ENCODE measurements around the gene CIB4. TPM values are rescaled to one million over a fixed set of nuclear protein-coding genes. Genes with fewer than 3 reads are reported as not detected.

Gene CIB4
- total RNA-seq, 3 donors from 2014 or later (not counting 1 experiment from before 2014, with no cell fraction given): not detected

GRCh38 chr2:26605999-26606846 lies 34.9 kb downstream of the CIB4 start:
- ATAC-seq: no peak
- WGBS (ENCODE audit: insufficient coverage): 87% methylated on average over 18 of the region's 18 CpGs
- no peaks in the 10 kb centered on the region for H3K9me3 Mint-ChIP-seq
- DNase-seq: no peak
- intact Hi-C loops (cut with micrococcal nuclease): loop anchor here (1.0 kb wide), 1 partner anchor 139 kb away; no protein-coding TSS in a partner anchor
- no peak overlapping the region for H3K27ac Mint-ChIP-seq
- no peak overlapping the region for H3K4me3 ChIP-seq (ENCODE audit: low read length)
- H3K36me3 ChIP-seq (ENCODE audit: control insufficient read depth, insufficient read depth, low read length): no peaks in the 10 kb centered on the region
- H3K27me3 ChIP-seq (ENCODE audit: control insufficient read depth, insufficient read depth, low read length): peaks cover 4% of the 10 kb centered on the region
- peaks cover 26 to 37% of the 10 kb centered on the region in 2 donors for H3K4me1 Mint-ChIP-seq
- H3K27ac ChIP-seq (ENCODE audit: low read length): no peak overlapping the region
- no peaks in the 10 kb centered on the region for H3K36me3 Mint-ChIP-seq
- TF ChIP-seq CTCF (IDR thresholded peaks at IDR 0.05): no peak
- no peaks in the 10 kb centered on the region for H3K9me3 ChIP-seq (ENCODE audit: control insufficient read depth, insufficient read depth, low read length)
- H3K4me1 ChIP-seq (ENCODE audit: control insufficient read depth, insufficient read depth, low read length): peaks cover 30% of the 10 kb centered on the region
- peaks cover 11 to 35% of the 10 kb centered on the region in 2 donors for H3K27me3 Mint-ChIP-seq (ENCODE audit: low read depth in 2 of 2)
- H3K4me3 Mint-ChIP-seq: no peak overlapping the region

DNA sequence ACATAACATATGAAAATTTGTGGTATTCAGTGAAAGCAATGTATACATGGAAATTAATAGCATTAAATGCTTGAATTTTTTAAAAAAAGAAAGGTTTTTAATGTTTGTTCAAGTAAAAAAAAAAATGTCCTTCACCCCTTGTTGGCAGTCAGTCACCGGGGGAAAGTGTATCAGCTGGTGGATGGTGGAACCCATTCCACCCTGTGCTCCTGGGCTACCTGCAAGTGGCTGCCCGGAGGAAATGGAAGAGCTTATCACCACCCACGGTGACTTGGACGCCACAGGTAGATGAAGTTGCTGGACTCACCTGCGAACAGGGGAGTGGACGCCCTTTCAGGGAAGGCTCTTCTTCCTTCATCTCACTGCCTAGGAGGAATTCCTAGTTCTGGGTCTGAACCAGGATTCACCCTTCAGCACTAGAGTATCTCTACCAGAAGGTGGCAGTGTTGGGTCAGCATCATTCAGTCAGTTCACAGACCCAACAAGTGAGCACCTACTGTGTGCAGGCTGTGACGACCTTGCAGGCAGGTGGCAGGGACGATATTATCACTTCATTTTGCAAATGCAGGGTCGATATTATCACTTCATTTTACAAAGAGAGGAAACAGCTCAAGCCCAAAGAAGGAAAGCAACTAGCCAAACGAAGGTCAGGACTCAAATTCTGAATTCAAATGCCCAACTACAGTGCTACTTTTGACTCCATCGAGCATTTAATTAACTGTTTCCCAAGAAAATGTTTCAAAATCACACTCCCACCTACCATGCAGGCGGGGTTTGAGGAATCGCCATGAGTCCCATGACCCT lies 35.8 kb downstream of the CIB4 start:
- Mint-ChIP-seq H3K27ac (no peak overlapping the region), H3K9me3 (no peaks in the 10 kb centered on the region), H3K36me3 (no peaks in the 10 kb centered on the region), H3K4me3 (no peak overlapping the region), H3K27me3 (ENCODE audit: low read depth in 2 of 2) (peaks cover 11 to 43% of the 10 kb centered on the region in 2 donors), H3K4me1 (peaks cover 23 to 34% of the 10 kb centered on the region in 2 donors)
- whole genome bisulfite sequencing (ENCODE audit: insufficient coverage): 36% methylated on average over 13 of the region's 13 CpGs
- H3K36me3 ChIP-seq (ENCODE audit: control insufficient read depth, insufficient read depth, low read length): no peaks in the 10 kb centered on the region
- H3K27ac ChIP-seq (ENCODE audit: low read length): no peak overlapping the region
- H3K27me3 ChIP-seq (ENCODE audit: control insufficient read depth, insufficient read depth, low read length): peaks cover 4% of the 10 kb centered on the region
- peak; percentile 30 to 76 for DNase-seq
- H3K9me3 ChIP-seq (ENCODE audit: control insufficient read depth, insufficient read depth, low read length): no peaks in the 10 kb centered on the region
- ATAC-seq: peak; percentile 58 to 62 (median 61)
- no peak overlapping the region for H3K4me3 ChIP-seq (ENCODE audit: low read length)
- peak; percentile 90 for TF ChIP-seq CTCF (IDR thresholded peaks at IDR 0.05)
- peaks cover 24% of the 10 kb centered on the region for H3K4me1 ChIP-seq (ENCODE audit: control insufficient read depth, insufficient read depth, low read length)
- intact Hi-C loops (cut with micrococcal nuclease): loop anchor here (1.0 kb wide), 1 partner anchor 140 kb away; no protein-coding TSS in a partner anchor

DNA sequence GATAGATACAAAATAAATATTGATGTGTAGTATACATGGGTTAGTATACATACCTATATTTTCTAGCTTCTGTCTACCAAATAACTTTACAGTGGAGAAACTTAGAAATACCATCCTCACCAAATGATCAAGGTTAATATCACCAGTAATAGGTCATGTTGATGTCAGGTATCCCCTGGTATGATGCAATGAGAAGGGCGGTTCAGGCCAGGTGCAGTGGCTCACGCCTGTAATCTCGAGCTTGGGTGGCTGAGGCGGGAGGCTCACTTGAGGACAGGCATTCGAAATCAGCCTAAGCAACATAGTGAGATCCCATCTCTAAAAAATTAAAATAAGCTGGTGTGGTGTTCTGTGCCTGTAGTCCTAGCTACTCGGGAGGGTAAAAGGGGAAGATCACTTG lies 38.6 kb downstream of the CIB4 start:
- Mint-ChIP-seq H3K27ac (no peak overlapping the region), H3K4me3 (no peak overlapping the region), H3K9me3 (no peaks in the 10 kb centered on the region), H3K4me1 (peaks cover 0 to 9% of the 10 kb centered on the region in 2 donors), H3K36me3 (no peaks in the 10 kb centered on the region), H3K27me3 (ENCODE audit: low read depth in 2 of 2) (peaks cover 14 to 44% of the 10 kb centered on the region in 2 donors)
- Histone ChIP-seq H3K4me3 (ENCODE audit: low read length) (no peak overlapping the region), H3K27ac (ENCODE audit: low read length) (no peak overlapping the region), H3K9me3 (ENCODE audit: control insufficient read depth, insufficient read depth, low read length) (no peaks in the 10 kb centered on the region), H3K27me3 (ENCODE audit: control insufficient read depth, insufficient read depth, low read length) (peaks cover 4% of the 10 kb centered on the region), H3K36me3 (ENCODE audit: control insufficient read depth, insufficient read depth, low read length) (no peaks in the 10 kb centered on the region), H3K4me1 (ENCODE audit: control insufficient read depth, insufficient read depth, low read length) (no peaks in the 10 kb centered on the region)
- WGBS (ENCODE audit: insufficient coverage): 77% methylated on average over 6 of the region's 6 CpGs
- TF ChIP-seq CTCF (IDR thresholded peaks at IDR 0.05): no peak
- intact Hi-C loops (cut with micrococcal nuclease): no loop called here
- ATAC-seq: no peak
- no peak for DNase-seq

All from natural killer cell (primary cell).